COLO668 (cell line): Measurements from ENCODE around the gene IQCC.

Experiments used
- DNase-seq: peaks from one replicate; lab custom pipeline; 2025; ENCODE audit not compliant: unreplicated experiment; lab: John Stamatoyannopoulos, UW

IQCC gene

GRCh38 chr1:32255072-32256071 is 49.9 kb downstream of the IQCC start:
- no peak for DNase-seq

- DNase-seq = no peak
These were observed 51.2 kb downstream of the IQCC start for GRCh38 chr1:32256473-32257226.

- no peak for DNase-seq
These were observed 51.7 kb downstream of the IQCC start for GRCh38 chr1:32257227-32257508.
